IPS-20b (cell line): Measurements from ENCODE around the gene GNE.
"Not testable (repeated sequence)": the region's sequence is repeated elsewhere in the genome, so short reads cannot be mapped to it uniquely, and the experiment has no call there.

Experiments used
- H3K27ac ChIP-seq: one replicate; pipeline ENCODE4 v1.5.1; 2013; ENCODE audit warnings: low read length
- H3K27me3 ChIP-seq: 2 replicates; pipeline ENCODE4 v1.6.1; 2013; ENCODE audit warnings: mild to moderate bottlenecking, low read length, inconsistent platforms; ENCODE audit not compliant: insufficient read depth
- H3K36me3 ChIP-seq: 2 replicates; pipeline ENCODE4 v1.6.1; 2013; ENCODE audit warnings: low read depth, mild to moderate bottlenecking, inconsistent platforms, low read length, moderate library complexity; ENCODE audit not compliant: insufficient read depth
- H3K4me1 ChIP-seq: 2 replicates; pipeline ENCODE4 v1.6.1; 2013; ENCODE audit warnings: mild to moderate bottlenecking, control low read depth, inconsistent platforms, low read length, moderate library complexity; ENCODE audit not compliant: insufficient read depth
- H3K4me3 ChIP-seq: 2 replicates; pipeline ENCODE4 v1.5.1; 2013; ENCODE audit warnings: mild to moderate bottlenecking, low read length, inconsistent platforms
- H3K9ac ChIP-seq: 2 replicates; pipeline ENCODE4 v1.6.1; 2013; ENCODE audit warnings: low read depth, mild to moderate bottlenecking, inconsistent platforms, low read length, moderate library complexity
- H3K9me3 ChIP-seq: 2 replicates; pipeline ENCODE4 v1.6.1; 2013; ENCODE audit warnings: mild to moderate bottlenecking, low read depth, low read length, inconsistent platforms; ENCODE audit not compliant: insufficient read depth

The GNE gene

GRCh38 chr9:36258208-36258995 lies at the start of gene GNE:
Gene GNE (minus strand): TSS chr9:36258448. CDS start chr9:36249355, 9,093 bp downstream.
- H3K9me3 ChIP-seq, result no peaks in the 10 kb centered on the region
- H3K4me1 ChIP-seq, result no peaks in the 10 kb centered on the region
- H3K27ac ChIP-seq, result no peak within 1 kb of the TSS
- H3K36me3 ChIP-seq, result no peaks in the 10 kb centered on the region
- H3K9ac ChIP-seq, result peak within 1 kb of the TSS; percentile 89; the same call in 1 of the 2 replicates
- H3K4me3 ChIP-seq, result peak within 1 kb of the TSS; percentile 94
- H3K27me3 ChIP-seq, result no peaks in the 10 kb centered on the region

DNA sequence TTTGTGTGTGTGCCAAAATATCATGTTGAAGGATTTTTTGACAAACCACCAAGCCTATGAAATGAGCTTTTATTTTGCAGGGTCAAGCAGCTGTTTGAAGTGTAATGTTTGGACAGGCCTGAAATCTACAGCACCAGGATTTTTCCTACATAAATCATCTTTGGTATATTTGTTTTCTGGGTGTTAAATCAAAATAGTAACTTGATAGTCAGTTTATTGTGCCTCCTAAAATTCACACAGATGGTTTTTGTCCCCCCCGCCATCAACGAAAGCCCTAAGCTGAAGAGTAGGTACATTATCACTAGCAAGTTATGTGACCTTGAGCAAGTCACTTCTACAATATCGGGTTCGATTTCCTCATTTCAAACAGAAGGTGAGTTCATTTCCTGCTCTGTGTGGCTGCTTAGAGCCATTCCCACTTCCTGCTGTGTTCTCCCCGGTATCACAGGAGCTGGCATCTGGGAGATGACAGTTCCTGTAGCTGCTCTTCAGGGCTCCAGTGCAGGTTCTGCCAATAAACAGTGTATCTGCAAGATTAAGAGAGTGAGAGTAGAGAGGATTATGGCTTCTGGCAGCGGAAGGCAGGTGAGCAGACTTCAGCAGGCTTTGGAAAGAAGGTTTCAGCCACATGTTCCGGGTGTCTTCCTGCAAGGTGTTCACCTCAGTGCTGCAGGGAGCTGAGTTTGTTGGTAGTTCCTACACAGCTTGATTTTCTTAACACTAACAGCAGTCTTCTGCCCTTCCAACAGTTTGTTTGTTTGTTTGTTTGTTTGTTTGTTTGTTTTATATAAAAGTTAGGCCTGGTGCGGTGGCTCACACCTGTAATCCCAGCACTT lies 48.4 kb upstream of the GNE start:
- no peaks in the 10 kb centered on the region for H3K4me1 ChIP-seq
- H3K9me3 ChIP-seq, result no peaks in the 10 kb centered on the region
- no peak overlapping the region for H3K9ac ChIP-seq
- no peaks in the 10 kb centered on the region for H3K36me3 ChIP-seq
- no peak overlapping the region for H3K27ac ChIP-seq
- H3K4me3 ChIP-seq, result no peak overlapping the region
- H3K27me3 ChIP-seq, result no peaks in the 10 kb centered on the region

DNA sequence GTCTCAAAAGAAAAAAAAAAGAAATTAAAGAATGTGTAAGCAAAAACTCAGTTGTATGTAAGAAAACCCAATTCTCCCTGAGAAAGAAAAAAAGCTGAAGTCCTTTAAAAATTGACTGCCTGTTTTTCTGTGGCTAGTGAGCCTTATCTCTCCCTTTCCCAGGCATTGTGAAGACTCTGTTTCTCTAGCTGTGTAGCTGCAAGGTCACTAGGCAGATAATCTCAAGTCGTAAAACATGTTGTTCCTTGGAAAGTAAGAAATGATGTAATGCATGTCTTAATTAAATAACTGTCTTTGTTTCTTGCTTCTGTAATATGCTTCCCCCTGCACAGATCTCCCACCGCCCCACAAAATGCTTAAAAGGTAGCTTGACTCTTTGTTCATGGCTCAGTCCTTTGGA lies 46.1 kb upstream of the GNE start:
- not testable (repeated sequence) for H3K9me3 ChIP-seq, H3K4me1 ChIP-seq, H3K36me3 ChIP-seq, H3K9ac ChIP-seq, H3K27me3 ChIP-seq, H3K4me3 ChIP-seq, H3K27ac ChIP-seq

GRCh38 chr9:36301227-36301626 lies 43.0 kb upstream of the GNE start:
- no peaks in the 10 kb centered on the region for H3K36me3 ChIP-seq
- H3K27me3 ChIP-seq, result no peaks in the 10 kb centered on the region
- no peak overlapping the region for H3K9ac ChIP-seq
- no peaks in the 10 kb centered on the region for H3K9me3 ChIP-seq
- H3K4me3 ChIP-seq, result no peak overlapping the region
- H3K4me1 ChIP-seq, result no peaks in the 10 kb centered on the region
- no peak overlapping the region for H3K27ac ChIP-seq

- no peak overlapping the region for H3K4me3 ChIP-seq
- no peaks in the 10 kb centered on the region for H3K9me3 ChIP-seq
- no peaks in the 10 kb centered on the region for H3K4me1 ChIP-seq
- no peaks in the 10 kb centered on the region for H3K27me3 ChIP-seq
- no peaks in the 10 kb centered on the region for H3K36me3 ChIP-seq
- H3K27ac ChIP-seq, result no peak overlapping the region
- no peak overlapping the region for H3K9ac ChIP-seq
These were observed 40.3 kb upstream of the GNE start for GRCh38 chr9:36298566-36298965.

DNA sequence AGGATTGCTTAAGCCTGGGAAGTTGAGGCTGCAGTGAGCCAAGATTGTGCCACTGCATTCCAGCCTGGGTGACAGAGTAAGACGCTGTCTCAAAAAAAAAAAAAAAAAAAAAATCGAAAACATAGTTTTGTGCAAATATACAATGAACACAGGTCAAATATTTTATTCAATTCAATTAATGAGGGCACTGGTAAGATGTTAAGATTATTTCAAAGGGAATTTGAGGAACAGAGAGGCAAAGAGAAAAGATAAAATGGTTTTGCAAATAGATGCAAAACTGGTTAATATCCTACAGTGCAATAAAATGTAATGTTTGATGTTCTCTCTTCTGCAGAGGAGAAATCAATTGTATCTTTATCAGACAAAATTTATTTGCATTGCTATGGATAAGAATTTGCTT lies 39.5 kb upstream of the GNE start:
- Histone ChIP-seq H3K27ac (no peak overlapping the region), H3K9me3 (no peaks in the 10 kb centered on the region), H3K4me1 (no peaks in the 10 kb centered on the region), H3K9ac (no peak overlapping the region), H3K27me3 (no peaks in the 10 kb centered on the region), H3K36me3 (no peaks in the 10 kb centered on the region), H3K4me3 (no peak overlapping the region)

- not testable (repeated sequence) for H3K27me3 ChIP-seq, H3K36me3 ChIP-seq, H3K4me3 ChIP-seq, H3K9ac ChIP-seq, H3K4me1 ChIP-seq, H3K27ac ChIP-seq, H3K9me3 ChIP-seq
These were observed 36.7 kb upstream of the GNE start for GRCh38 chr9:36294996-36295395.

- H3K27me3 ChIP-seq, result no peaks in the 10 kb centered on the region
- H3K4me1 ChIP-seq, result no peaks in the 10 kb centered on the region
- H3K27ac ChIP-seq, result no peak overlapping the region
- H3K9ac ChIP-seq, result no peak overlapping the region
- H3K9me3 ChIP-seq, result no peaks in the 10 kb centered on the region
- H3K36me3 ChIP-seq, result no peaks in the 10 kb centered on the region
- no peak overlapping the region for H3K4me3 ChIP-seq
These were observed 35.7 kb upstream of the GNE start for GRCh38 chr9:36293918-36294317.

DNA sequence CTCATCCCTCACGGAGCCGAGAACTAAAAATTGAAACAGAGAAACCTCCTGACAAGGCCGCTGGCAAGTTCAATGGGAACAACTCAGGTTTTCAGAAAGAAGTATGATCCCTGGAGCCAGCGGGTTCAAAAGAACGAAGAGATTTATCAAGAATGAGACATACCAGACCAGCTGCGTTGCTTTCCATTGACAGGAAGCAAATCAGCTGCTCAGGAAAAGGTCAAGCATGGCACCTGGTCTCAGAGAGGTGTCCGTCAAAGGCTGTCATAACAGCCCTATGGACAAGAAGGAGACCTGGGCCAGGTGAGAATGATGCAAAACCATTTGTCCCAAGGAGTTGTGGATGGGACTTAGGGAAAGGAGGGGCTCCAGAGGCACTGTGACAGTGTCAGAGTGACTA lies 34.9 kb upstream of the GNE start:
- Histone ChIP-seq H3K27me3 (no peaks in the 10 kb centered on the region), H3K4me1 (no peaks in the 10 kb centered on the region), H3K27ac (no peak overlapping the region), H3K4me3 (no peak overlapping the region), H3K9me3 (no peaks in the 10 kb centered on the region), H3K9ac (no peak overlapping the region), H3K36me3 (no peaks in the 10 kb centered on the region)

GRCh38 chr9:36292641-36293040 lies 34.4 kb upstream of the GNE start:
- H3K4me1 ChIP-seq, result no peaks in the 10 kb centered on the region
- no peak overlapping the region for H3K4me3 ChIP-seq
- H3K27ac ChIP-seq, result no peak overlapping the region
- H3K9me3 ChIP-seq, result no peaks in the 10 kb centered on the region
- no peaks in the 10 kb centered on the region for H3K36me3 ChIP-seq
- no peak overlapping the region; the same call in 1 of the 2 replicates for H3K9ac ChIP-seq
- no peaks in the 10 kb centered on the region for H3K27me3 ChIP-seq

GRCh38 chr9:36290996-36291395 lies 32.7 kb upstream of the GNE start:
- Histone ChIP-seq H3K4me3 (no peak overlapping the region), H3K9ac (no peak overlapping the region), H3K27me3 (no peaks in the 10 kb centered on the region), H3K4me1 (no peaks in the 10 kb centered on the region), H3K27ac (no peak overlapping the region), H3K36me3 (no peaks in the 10 kb centered on the region), H3K9me3 (no peaks in the 10 kb centered on the region)

DNA sequence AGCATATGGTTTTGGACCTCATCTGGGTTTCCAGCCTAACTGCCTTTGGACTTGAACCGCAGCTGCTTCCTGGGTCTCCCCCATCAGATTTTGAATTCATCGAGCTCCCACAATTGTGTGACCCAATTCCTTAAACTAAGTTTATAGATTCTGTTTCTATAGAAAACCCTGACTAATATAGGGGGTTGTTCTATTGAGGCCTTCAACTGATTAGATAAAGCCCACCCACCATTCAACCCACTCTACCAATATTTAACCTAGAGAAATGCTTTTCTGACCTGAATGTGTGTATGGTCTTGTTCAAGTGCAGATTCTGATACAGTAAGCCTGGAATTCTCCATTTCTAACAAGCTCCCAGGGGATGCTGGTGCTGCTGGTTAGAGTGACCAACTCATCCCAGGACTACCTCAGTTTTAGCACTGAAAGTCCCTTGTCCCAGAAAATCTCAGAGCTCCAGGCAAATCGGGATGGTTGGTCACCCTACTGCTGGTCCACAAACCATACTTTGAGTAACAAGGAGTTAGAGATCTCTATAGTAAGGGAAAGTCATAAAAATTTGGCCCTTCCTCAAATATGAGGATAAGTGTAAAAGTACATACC lies 31.7 kb upstream of the GNE start:
- H3K27ac ChIP-seq, result no peak overlapping the region
- no peak overlapping the region for H3K4me3 ChIP-seq
- no peaks in the 10 kb centered on the region for H3K4me1 ChIP-seq
- no peaks in the 10 kb centered on the region for H3K27me3 ChIP-seq
- no peaks in the 10 kb centered on the region for H3K9me3 ChIP-seq
- no peaks in the 10 kb centered on the region for H3K36me3 ChIP-seq
- no peak overlapping the region for H3K9ac ChIP-seq
